GM21423 (cell line): ENCODE data around the gene CCDC88C.
"Not testable (repeated sequence)": the region's sequence is repeated elsewhere in the genome, so short reads cannot be mapped to it uniquely, and the experiment has no call there.

Experiments used
- ATAC-seq: cut with Tn5 transposase; IDR thresholded peaks from one replicate; pipeline ENCODE4 v1.9.1; 2021; ENCODE audit warnings: mild to moderate bottlenecking, moderate library complexity; ENCODE audit not compliant: unreplicated experiment

The CCDC88C gene

GRCh38 chr14:91253795-91254323 is 163.8 kb downstream of the CCDC88C start:
- no peak for ATAC-seq

GRCh38 chr14:91252871-91253794 is 164.5 kb downstream of the CCDC88C start:
- ATAC-seq = no peak

- ATAC-seq = no peak
These were observed 166.7 kb downstream of the CCDC88C start for GRCh38 chr14:91250912-91251311.

GRCh38 chr14:91249841-91250616 is 167.6 kb downstream of the CCDC88C start:
- peak; percentile 84 for ATAC-seq

GRCh38 chr14:91246051-91246852 is 171.4 kb downstream of the CCDC88C start:
- no peak for ATAC-seq

- ATAC-seq = not testable (repeated sequence)
These were observed 172.0 kb downstream of the CCDC88C start for GRCh38 chr14:91245616-91246015.

- ATAC-seq = no peak
These were observed 172.6 kb downstream of the CCDC88C start for GRCh38 chr14:91245029-91245428.

- no peak for ATAC-seq
These were observed 173.1 kb downstream of the CCDC88C start, which contains the start of gene GPR68 for GRCh38 chr14:91244501-91244901. TSS of gene GPR68 (minus strand) at chr14:91244704. CDS start at chr14:91235050, 9,654 bp downstream.

- no peak for ATAC-seq
These were observed 174.5 kb downstream of the CCDC88C start for GRCh38 chr14:91243074-91243471.

GRCh38 chr14:91242635-91243034 is 175.0 kb downstream of the CCDC88C start:
- ATAC-seq = no peak

GRCh38 chr14:91241863-91242262 is 175.8 kb downstream of the CCDC88C start:
- ATAC-seq = peak; percentile 54

GRCh38 chr14:91238661-91239060 is 179.0 kb downstream of the CCDC88C start:
- ATAC-seq = no peak

GRCh38 chr14:91238085-91238484 is 179.5 kb downstream of the CCDC88C start:
- no peak for ATAC-seq

- no peak for ATAC-seq
These were observed 180.4 kb downstream of the CCDC88C start for GRCh38 chr14:91237219-91237618.

GRCh38 chr14:91235841-91236240 is 181.8 kb downstream of the CCDC88C start:
- ATAC-seq = no peak

- ATAC-seq = no peak
These were observed 182.9 kb downstream of the CCDC88C start for GRCh38 chr14:91234791-91235114.

- no peak for ATAC-seq
These were observed 183.5 kb downstream of the CCDC88C start for GRCh38 chr14:91233936-91234790.

GRCh38 chr14:91232603-91233002 is 185.0 kb downstream of the CCDC88C start:
- no peak for ATAC-seq

- no peak for ATAC-seq
These were observed 185.6 kb downstream of the CCDC88C start for GRCh38 chr14:91232052-91232451.

- no peak for ATAC-seq
These were observed 186.2 kb downstream of the CCDC88C start for GRCh38 chr14:91231446-91231845.
